HepG2 (cell line): ENCODE results near the gene SYT14. TPM values are rescaled to one million over a fixed set of nuclear protein-coding genes. Genes with fewer than 3 reads are reported as not detected.

Experiments used
- ATAC-seq: fragments of 200-7000 bp; cut with Tn5 transposase; 3 replicates; pipeline ENCODE4 v1.9.1; 2020; ENCODE audit warnings: mild to moderate bottlenecking, moderate library complexity
- BruUV-seq: library from RNA; stranded (reverse); fragments of 400-500 nt; replicated peaks from 2 replicates; lab custom pipeline; 2021; lab: Mats Ljungman, UMichigan
- CTCF ChIA-PET: fragments of 300-600 bp; formaldehyde crosslinking; extraction: SDS; loops from one replicate; lab custom pipeline; 2021; ENCODE audit warnings: low total read pairs, inconsistent platforms, low intra/inter-chr PET ratio; lab: Yijun Ruan, JAX
- POLR2A ChIA-PET: fragments of 350-600 bp; sonication (Branson Sonifier 250); formaldehyde crosslinking; loops from one replicate; lab custom pipeline; 2020; ENCODE audit warnings: antibody characterized with exemption, inconsistent platforms; lab: Yijun Ruan, JAX
- DNase-seq: peaks from one replicate; pipeline ENCODE4 v3.0.0-alpha.2; 2015; ENCODE audit warnings: low spot score
- FAIRE-seq: peaks from 3 replicates; lab custom pipeline; 2011; peaks lifted over from hg19 to GRCh38; lab: Jason Lieb, UNC
- H2AFZ ChIP-seq: one replicate; pipeline ENCODE4 v1.6.1; 2011; ENCODE audit warnings: low read length, inconsistent platforms
- H3K27ac ChIP-seq: fragments of 300-600 bp; 3 replicates; pipeline ENCODE4 v1.8.0; 2011; ENCODE audit warnings: mixed run types, mild to moderate bottlenecking, mixed read lengths, low read length, inconsistent platforms; ENCODE audit not compliant: insufficient read depth; ENCODE audit errors: extremely low read length
- H3K27me3 ChIP-seq, 2 experiments: fragments of 200-600 bp in 1 of 2; 2 replicates in 1 of 2; 3 replicates in 1 of 2; pipeline versions ENCODE4 v1.6.0 to v1.8.0; 2011; ENCODE audit warnings: low read length in 2 of 2, mild to moderate bottlenecking in 2 of 2, moderate library complexity in 2 of 2, inconsistent platforms in 1 of 2; ENCODE audit not compliant: insufficient read depth in 2 of 2, control insufficient read depth in 1 of 2
- H3K36me3 ChIP-seq, 2 experiments: fragments of 200-600 bp in 1 of 2; replicated peaks in 1 of 2; 2 replicates in 1 of 2; 3 replicates in 1 of 2; pipeline versions ENCODE4 v1.5.1 to v1.8.0; 2011; ENCODE audit warnings: low read length in 2 of 2, inconsistent platforms in 1 of 2; ENCODE audit not compliant: insufficient read depth in 2 of 2, control insufficient read depth in 1 of 2
- H3K4me1 ChIP-seq: 2 replicates; pipeline ENCODE4 v1.5.1; 2012; ENCODE audit warnings: low read length, inconsistent platforms; ENCODE audit not compliant: insufficient read depth
- H3K4me2 ChIP-seq: 2 replicates; pipeline ENCODE4 v1.6.0; 2011; ENCODE audit warnings: low read depth, low read length, inconsistent platforms
- H3K4me3 ChIP-seq, 3 experiments: fragments of 200-600 bp in 1 of 3; sonication (generic), shearing (Covaris generic) in 1 of 3; replicated peaks in 1 of 3; 2 replicates each; pipeline ENCODE4 v1.5.1; 2011 to 2016; ENCODE audit warnings: low read length in 3 of 3, inconsistent platforms in 2 of 3, low read depth in 2 of 3, mild to moderate bottlenecking in 2 of 3, control low read depth in 1 of 3, mixed read lengths in 1 of 3; ENCODE audit not compliant: insufficient read depth in 1 of 3
- H3K79me2 ChIP-seq: one replicate; pipeline ENCODE4 v1.6.1; 2011; ENCODE audit warnings: low read length, inconsistent platforms; ENCODE audit not compliant: insufficient read depth
- H3K9ac ChIP-seq: 2 replicates; pipeline ENCODE4 v1.6.0; 2011; ENCODE audit warnings: mild to moderate bottlenecking, low read depth, low read length, inconsistent platforms; ENCODE audit not compliant: insufficient read depth
- H3K9me3 ChIP-seq: 2 replicates; pipeline ENCODE4 v1.5.1; 2012; ENCODE audit warnings: mild to moderate bottlenecking, low read length
- H4K20me1 ChIP-seq: 2 replicates; pipeline ENCODE4 v1.6.0; 2011; ENCODE audit warnings: inconsistent platforms, mild to moderate bottlenecking, low read length, moderate library complexity; ENCODE audit not compliant: insufficient read depth
- GATAD2A ChIP-seq: IDR thresholded peaks from 2 replicates; pipeline ENCODE4 v1.6.1; 2016
- ZNF431 ChIP-seq: sonication (generic); formaldehyde crosslinking; IDR thresholded peaks from 2 replicates; pipeline ENCODE4 v1.9.0; 2022; ENCODE audit warnings: missing genetic modification reagents, low read depth, mild to moderate bottlenecking, borderline replicate concordance
- WGBS: methylation state at CpG from one replicate; pipeline ENCODE4 v1.1.6; 2017; ENCODE audit warnings: low lambda C conversion rate; 5-methylcytosine and 5-hydroxymethylcytosine counted together
- in situ Hi-C: cut with HindIII; loops from 2 replicates; pipeline ENCODE4 v1.10.0; 2017; ENCODE audit warnings: low pct_unique_long_range_greater_than_20kb; ENCODE audit not compliant: extremely low pct_ligation_motif_present
- intact Hi-C: fragments of 100-400 bp; cut with micrococcal nuclease; formaldehyde crosslinking; loops from one replicate; pipeline ENCODE4 v1.10.0; 2022; ENCODE audit not compliant: unreplicated experiment
- polyA plus RNA-seq, 8 experiments: library from polyadenylated mRNA; depleted of rRNA in 3 of 8; stranded (reverse) in 7 of 8; unstranded in 1 of 8; fragments of >200 nt; fragmentation: Illumina TruSeq in 4 of 8; extraction: Trizol in 4 of 8; gene quantifications; 2 replicates each; pipeline versions ENCODE4 v1.2.1 to v1.2.3, GENCODE V29; 2011 to 2016; ENCODE audit warnings: low read depth in 4 of 8, missing spikeins in 1 of 8, mixed read lengths in 1 of 8; ENCODE audit not compliant: insufficient read depth in 1 of 8
- total RNA-seq, 5 experiments: library from RNA; depleted of rRNA; stranded (reverse); fragments of >200 nt; fragmentation: Illumina TruSeq; extraction: Trizol; gene quantifications; 2 replicates each; pipeline ENCODE4 v1.2.3, GENCODE V29; 2016; ENCODE audit warnings: low read depth in 1 of 5
- TF ChIP-seq, protein P1 (sequence below): IDR thresholded peaks from 2 replicates; pipeline ENCODE4 v1.6.1; 2012; ENCODE audit warnings: low read length, improper control_type of control experiment
- TF ChIP-seq, protein P2 (sequence below): sonication (generic); formaldehyde crosslinking; conservative IDR thresholded peaks from 2 replicates; pipeline ENCODE4 v1.5.0; 2020; ENCODE audit warnings: missing genetic modification reagents

The SYT14 gene
- total and polyA plus RNA-seq, 2 of the 13 experiments (the other 11 are each of a cell fraction or from before 2014, with no cell fraction given) = not detected

DNA sequence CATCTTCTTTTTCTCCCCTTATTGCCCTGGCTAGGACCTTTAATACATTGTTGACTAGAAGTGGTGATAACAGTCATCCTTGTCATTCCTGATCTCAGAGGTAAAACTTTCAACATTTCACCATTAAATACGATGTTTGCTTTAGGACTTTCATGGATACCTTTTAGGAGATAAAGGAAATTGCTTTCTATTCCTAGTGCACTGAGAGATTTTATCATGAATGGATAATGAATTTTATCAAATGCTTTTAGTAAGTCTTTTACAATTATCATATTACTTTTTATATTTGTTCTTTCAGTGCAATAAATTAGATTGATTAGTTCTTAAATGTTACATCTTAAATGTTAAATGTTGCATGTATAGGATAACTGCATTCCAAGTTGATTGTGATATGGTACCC lies 147.3 kb downstream of the SYT14 start:
- Histone ChIP-seq H3K9ac (no peak overlapping the region), H3K36me3 (no peaks in the 10 kb centered on the region), H3K79me2 (no peaks in the 10 kb centered on the region), H3K27me3 (no peaks in the 10 kb centered on the region)
- DNase-seq (no peak), FAIRE-seq (no peak)
- CTCF ChIA-PET = no interaction called here
- in situ Hi-C loops = no loop called here
- TF ChIP-seq, protein P1, sequence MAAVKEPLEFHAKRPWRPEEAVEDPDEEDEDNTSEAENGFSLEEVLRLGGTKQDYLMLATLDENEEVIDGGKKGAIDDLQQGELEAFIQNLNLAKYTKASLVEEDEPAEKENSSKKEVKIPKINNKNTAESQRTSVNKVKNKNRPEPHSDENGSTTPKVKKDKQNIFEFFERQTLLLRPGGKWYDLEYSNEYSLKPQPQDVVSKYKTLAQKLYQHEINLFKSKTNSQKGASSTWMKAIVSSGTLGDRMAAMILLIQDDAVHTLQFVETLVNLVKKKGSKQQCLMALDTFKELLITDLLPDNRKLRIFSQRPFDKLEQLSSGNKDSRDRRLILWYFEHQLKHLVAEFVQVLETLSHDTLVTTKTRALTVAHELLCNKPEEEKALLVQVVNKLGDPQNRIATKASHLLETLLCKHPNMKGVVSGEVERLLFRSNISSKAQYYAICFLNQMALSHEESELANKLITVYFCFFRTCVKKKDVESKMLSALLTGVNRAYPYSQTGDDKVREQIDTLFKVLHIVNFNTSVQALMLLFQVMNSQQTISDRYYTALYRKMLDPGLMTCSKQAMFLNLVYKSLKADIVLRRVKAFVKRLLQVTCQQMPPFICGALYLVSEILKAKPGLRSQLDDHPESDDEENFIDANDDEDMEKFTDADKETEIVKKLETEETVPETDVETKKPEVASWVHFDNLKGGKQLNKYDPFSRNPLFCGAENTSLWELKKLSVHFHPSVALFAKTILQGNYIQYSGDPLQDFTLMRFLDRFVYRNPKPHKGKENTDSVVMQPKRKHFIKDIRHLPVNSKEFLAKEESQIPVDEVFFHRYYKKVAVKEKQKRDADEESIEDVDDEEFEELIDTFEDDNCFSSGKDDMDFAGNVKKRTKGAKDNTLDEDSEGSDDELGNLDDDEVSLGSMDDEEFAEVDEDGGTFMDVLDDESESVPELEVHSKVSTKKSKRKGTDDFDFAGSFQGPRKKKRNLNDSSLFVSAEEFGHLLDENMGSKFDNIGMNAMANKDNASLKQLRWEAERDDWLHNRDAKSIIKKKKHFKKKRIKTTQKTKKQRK = no peak
- no peak for TF ChIP-seq GATAD2A (CRISPR knock-in tag)
- TF ChIP-seq, protein P2, sequence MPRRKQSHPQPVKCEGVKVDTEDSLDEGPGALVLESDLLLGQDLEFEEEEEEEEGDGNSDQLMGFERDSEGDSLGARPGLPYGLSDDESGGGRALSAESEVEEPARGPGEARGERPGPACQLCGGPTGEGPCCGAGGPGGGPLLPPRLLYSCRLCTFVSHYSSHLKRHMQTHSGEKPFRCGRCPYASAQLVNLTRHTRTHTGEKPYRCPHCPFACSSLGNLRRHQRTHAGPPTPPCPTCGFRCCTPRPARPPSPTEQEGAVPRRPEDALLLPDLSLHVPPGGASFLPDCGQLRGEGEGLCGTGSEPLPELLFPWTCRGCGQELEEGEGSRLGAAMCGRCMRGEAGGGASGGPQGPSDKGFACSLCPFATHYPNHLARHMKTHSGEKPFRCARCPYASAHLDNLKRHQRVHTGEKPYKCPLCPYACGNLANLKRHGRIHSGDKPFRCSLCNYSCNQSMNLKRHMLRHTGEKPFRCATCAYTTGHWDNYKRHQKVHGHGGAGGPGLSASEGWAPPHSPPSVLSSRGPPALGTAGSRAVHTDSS (CRISPR knock-in tag) = no peak
- TF ChIP-seq ZNF431 (CRISPR knock-in tag) = no peak
- TF ChIP-seq, all 625 proteins: peak for 0
- 0% methylated on average over 1 of the region's 1 CpG for WGBS
- H3K9me3 ChIP-seq = no peaks in the 10 kb centered on the region
- no peak for ATAC-seq
- H3K4me1 ChIP-seq = no peaks in the 10 kb centered on the region
- POLR2A ChIA-PET = no interaction called here
- no peaks in the 10 kb centered on the region for H4K20me1 ChIP-seq
- no TSS peak for BruUV-seq
- no peak overlapping the region for H3K27ac ChIP-seq
- H3K4me2 ChIP-seq = no peak overlapping the region
- H3K4me3 ChIP-seq = no peak overlapping the region
- no peak overlapping the region for H2AFZ ChIP-seq
- intact Hi-C loops = no loop called here
